SU-DHL-6 (cell line): Measurements from ENCODE around the gene SRGAP3.

ENCODE experiments used
- H2AFZ ChIP-seq: fragments of 200-600 bp; sonication (generic); 2 replicates; pipeline ENCODE4 v1.6.1; 2014; ENCODE audit warnings: low read depth, mild to moderate bottlenecking, moderate library complexity, mixed read lengths, antibody characterized with exemption, low read length; ENCODE audit not compliant: severe bottlenecking
- H3F3A ChIP-seq: fragments of 200-600 bp; shearing (Covaris generic); 2 replicates; pipeline ENCODE4 v1.6.0; 2016; ENCODE audit warnings: antibody characterized with exemption, mild to moderate bottlenecking; ENCODE audit not compliant: insufficient read depth
- H3K27ac ChIP-seq: fragments of 200-600 bp; sonication (generic); 2 replicates; pipeline ENCODE4 v1.5.1; 2016; ENCODE audit warnings: low read depth, mild to moderate bottlenecking, low read length, moderate library complexity, mixed read lengths
- H3K27me3 ChIP-seq: fragments of 200-600 bp; sonication (generic), shearing (Covaris generic); 2 replicates; pipeline ENCODE4 v1.6.0; 2014; ENCODE audit warnings: mild to moderate bottlenecking, low read length
- H3K36me3 ChIP-seq: fragments of 200-600 bp; sonication (generic); 2 replicates; pipeline ENCODE4 v1.6.1; 2014; ENCODE audit warnings: mild to moderate bottlenecking, low read length, mixed read lengths
- H3K4me2 ChIP-seq: fragments of 300-600, 200-600 bp; shearing (Covaris generic), sonication (generic); 2 replicates; pipeline ENCODE4 v1.6.0; 2014; ENCODE audit warnings: low read length, low read depth, mild to moderate bottlenecking; ENCODE audit not compliant: poor library complexity, severe bottlenecking
- H3K4me3 ChIP-seq: fragments of 200-600 bp; sonication (generic); 2 replicates; pipeline ENCODE4 v1.5.1; 2014; ENCODE audit warnings: antibody characterized with exemption, low read length, mild to moderate bottlenecking, mixed read lengths; ENCODE audit not compliant: insufficient read depth, poor library complexity, severe bottlenecking
- H3K79me2 ChIP-seq: fragments of 200-600 bp; sonication (generic); 2 replicates; pipeline ENCODE4 v1.6.1; 2014; ENCODE audit warnings: mild to moderate bottlenecking, low read length, moderate library complexity; ENCODE audit not compliant: insufficient read depth
- H3K9ac ChIP-seq: fragments of 200-600 bp; sonication (generic); 2 replicates; pipeline ENCODE4 v1.7.0; 2014; ENCODE audit warnings: mild to moderate bottlenecking, low read length
- H3K9me2 ChIP-seq: fragments of 200-600 bp; sonication (generic); replicated peaks from 2 replicates; pipeline ENCODE4 v1.6.1; 2014; ENCODE audit warnings: low read length; ENCODE audit not compliant: insufficient read depth
- H3K9me3 ChIP-seq: fragments of 200-600 bp; sonication (generic); 2 replicates; pipeline ENCODE4 v1.6.1; 2014; ENCODE audit warnings: low read length, mixed read lengths; ENCODE audit not compliant: insufficient read depth
- H4K20me1 ChIP-seq: fragments of 200-600 bp; sonication (generic); 2 replicates; pipeline ENCODE4 v1.6.1; 2014; ENCODE audit warnings: low read depth, mild to moderate bottlenecking, antibody characterized with exemption, low read length, moderate library complexity, mixed read lengths
- EZH2phosphoT487 ChIP-seq: fragments of 200-600 bp; sonication (generic), shearing (Covaris generic); conservative IDR thresholded peaks from 2 replicates; pipeline ENCODE4 v1.6.1; 2018; ENCODE audit warnings: mild to moderate bottlenecking, antibody characterized with exemption, low read length, moderate library complexity, mixed read lengths
- TF ChIP-seq, protein P1 (sequence below): fragments of 200-600 bp; sonication (generic); IDR thresholded peaks from one replicate; pipeline ENCODE4 v1.5.1; 2017; ENCODE audit warnings: antibody characterized with exemption, mild to moderate bottlenecking, low read length, moderate library complexity; ENCODE audit not compliant: insufficient read depth, poor library complexity, severe bottlenecking

The SRGAP3 gene

DNA sequence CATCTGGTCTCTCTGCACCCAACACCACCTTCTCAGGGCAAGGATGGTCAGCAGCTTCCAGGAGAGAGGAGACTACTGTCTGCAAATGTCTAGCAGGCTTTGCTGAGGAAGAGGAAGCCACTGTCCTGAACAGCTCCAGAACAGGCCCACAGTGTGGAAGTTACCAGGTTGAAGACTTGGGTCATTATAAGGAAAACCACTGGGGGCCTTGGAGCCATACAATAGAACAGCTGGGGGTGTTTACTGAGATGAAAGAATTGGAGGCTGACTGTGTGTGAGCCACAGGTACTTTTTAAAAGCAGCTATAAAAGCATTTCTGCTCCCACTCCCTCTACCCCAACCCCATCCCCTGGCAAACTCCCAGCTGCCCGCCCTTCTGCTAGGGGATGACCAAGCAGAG lies 24.2 kb downstream of the SRGAP3 start:
- no peaks in the 10 kb centered on the region for H4K20me1 ChIP-seq
- no peak for TF ChIP-seq EZH2phosphoT487
- TF ChIP-seq, protein P1, sequence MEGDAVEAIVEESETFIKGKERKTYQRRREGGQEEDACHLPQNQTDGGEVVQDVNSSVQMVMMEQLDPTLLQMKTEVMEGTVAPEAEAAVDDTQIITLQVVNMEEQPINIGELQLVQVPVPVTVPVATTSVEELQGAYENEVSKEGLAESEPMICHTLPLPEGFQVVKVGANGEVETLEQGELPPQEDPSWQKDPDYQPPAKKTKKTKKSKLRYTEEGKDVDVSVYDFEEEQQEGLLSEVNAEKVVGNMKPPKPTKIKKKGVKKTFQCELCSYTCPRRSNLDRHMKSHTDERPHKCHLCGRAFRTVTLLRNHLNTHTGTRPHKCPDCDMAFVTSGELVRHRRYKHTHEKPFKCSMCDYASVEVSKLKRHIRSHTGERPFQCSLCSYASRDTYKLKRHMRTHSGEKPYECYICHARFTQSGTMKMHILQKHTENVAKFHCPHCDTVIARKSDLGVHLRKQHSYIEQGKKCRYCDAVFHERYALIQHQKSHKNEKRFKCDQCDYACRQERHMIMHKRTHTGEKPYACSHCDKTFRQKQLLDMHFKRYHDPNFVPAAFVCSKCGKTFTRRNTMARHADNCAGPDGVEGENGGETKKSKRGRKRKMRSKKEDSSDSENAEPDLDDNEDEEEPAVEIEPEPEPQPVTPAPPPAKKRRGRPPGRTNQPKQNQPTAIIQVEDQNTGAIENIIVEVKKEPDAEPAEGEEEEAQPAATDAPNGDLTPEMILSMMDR, result no peak
- no peak overlapping the region for H3K4me2 ChIP-seq

DNA sequence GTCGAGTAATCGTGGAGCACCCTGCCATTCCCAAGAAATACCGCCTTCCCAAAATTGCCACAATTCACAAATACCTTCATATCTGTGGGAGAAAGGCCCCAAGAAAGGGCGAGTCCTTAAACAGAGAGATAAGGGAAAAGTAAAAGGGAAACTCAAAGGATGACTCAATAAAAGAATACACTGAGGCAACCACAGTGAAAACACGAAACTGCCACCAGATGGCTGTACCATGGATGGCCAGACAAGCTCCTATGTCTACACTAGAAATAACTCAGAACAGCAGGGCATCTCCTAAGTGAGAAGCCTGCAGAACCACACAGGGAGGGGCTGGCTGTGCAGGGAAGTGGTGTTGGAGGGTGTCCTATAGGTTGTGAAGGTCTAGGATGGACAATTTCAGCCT lies 25.0 kb downstream of the SRGAP3 start:
- Histone ChIP-seq H3K4me2 (no peak overlapping the region), H3K27ac (no peak overlapping the region), H3K4me3 (no peak overlapping the region), H3K9me3 (no peaks in the 10 kb centered on the region), H2AFZ (no peak overlapping the region), H3K9me2 (no peaks in the 10 kb centered on the region), H3K27me3 (no peaks in the 10 kb centered on the region), H3F3A (no peaks in the 10 kb centered on the region), H3K36me3 (no peaks in the 10 kb centered on the region), H4K20me1 (no peaks in the 10 kb centered on the region), H3K79me2 (no peaks in the 10 kb centered on the region), H3K9ac (no peak overlapping the region)
- TF ChIP-seq, protein P1, result no peak
- no peak for TF ChIP-seq EZH2phosphoT487

More for the DNA sequence above, 24.2 kb downstream of the SRGAP3 start:
- no peaks in the 10 kb centered on the region for H3K27me3 ChIP-seq
- H3K4me3 ChIP-seq, result no peak overlapping the region
- H3K9me2 ChIP-seq, result no peaks in the 10 kb centered on the region
- H2AFZ ChIP-seq, result no peak overlapping the region
- no peaks in the 10 kb centered on the region for H3K9me3 ChIP-seq
- H3K27ac ChIP-seq, result no peak overlapping the region
- H3K9ac ChIP-seq, result no peak overlapping the region
- H3K79me2 ChIP-seq, result no peaks in the 10 kb centered on the region
- no peaks in the 10 kb centered on the region for H3K36me3 ChIP-seq
- no peaks in the 10 kb centered on the region for H3F3A ChIP-seq

DNA sequence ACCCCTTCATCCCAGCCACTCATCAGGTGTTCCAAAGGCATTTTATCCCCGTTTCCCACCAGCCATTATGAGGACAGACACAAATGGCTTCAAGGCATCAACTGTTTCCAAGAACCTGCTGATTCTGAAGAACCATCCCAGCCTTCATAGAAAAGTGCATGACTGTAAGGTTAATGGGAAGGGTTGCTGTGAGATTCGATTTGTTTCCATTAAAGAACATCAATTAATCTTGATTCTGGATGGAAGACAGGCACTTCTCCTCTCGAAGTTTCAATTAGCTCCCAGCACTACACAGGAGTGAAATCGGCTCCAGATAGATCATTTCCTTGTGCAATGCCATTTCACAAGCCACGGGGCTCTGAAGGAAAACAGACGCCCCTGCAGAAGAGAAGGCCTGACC lies 25.8 kb downstream of the SRGAP3 start:
- no peaks in the 10 kb centered on the region for H3K79me2 ChIP-seq
- TF ChIP-seq, protein P1, result no peak
- no peak overlapping the region for H3K4me2 ChIP-seq
- no peaks in the 10 kb centered on the region for H3K36me3 ChIP-seq
- H4K20me1 ChIP-seq, result no peaks in the 10 kb centered on the region
- no peaks in the 10 kb centered on the region for H3K9me2 ChIP-seq
- no peaks in the 10 kb centered on the region for H3K27me3 ChIP-seq
- no peaks in the 10 kb centered on the region for H3F3A ChIP-seq
- no peak overlapping the region for H3K9ac ChIP-seq
- H3K9me3 ChIP-seq, result no peaks in the 10 kb centered on the region
- no peak overlapping the region for H2AFZ ChIP-seq
- no peak overlapping the region for H3K27ac ChIP-seq
- H3K4me3 ChIP-seq, result no peak overlapping the region
